A549 (cell line): ENCODE data around the gene SEMA5B. TPM values are rescaled to one million over a fixed set of nuclear protein-coding genes. Genes with fewer than 3 reads are reported as not detected.

Experiments used
- ATAC-seq, 2 experiments: fragments of 200-7000 bp in 1 of 2; fragments of >200 bp in 1 of 2; cut with Nextera tagmentation in 1 of 2; cut with Tn5 transposase in 1 of 2; 3 replicates each; pipeline versions ENCODE4 v1.8.0 to v1.9.1; 2018 to 2020; ENCODE audit warnings: mild to moderate bottlenecking in 1 of 2, moderate library complexity in 1 of 2
- CTCF ChIA-PET: fragments of 300-600 bp; sonication (Branson Sonifier 250); formaldehyde crosslinking; extraction: SDS; loops from one replicate; lab custom pipeline; 2021; ENCODE audit warnings: antibody characterized with exemption, inconsistent platforms; lab: Yijun Ruan, JAX
- POLR2A ChIA-PET: fragments of 350-600 bp; formaldehyde crosslinking; extraction: SDS; loops from one replicate; lab custom pipeline; 2021; ENCODE audit warnings: antibody characterized with exemption, inconsistent platforms; lab: Yijun Ruan, JAX
- DNase-seq, 2 experiments: peaks; one replicate each; pipeline versions ENCODE4 v3.0.0 to v3.0.0-alpha.2; 2011 to 2016; ENCODE audit warnings: low read depth in 1 of 2, low spot score in 1 of 2
- FAIRE-seq: peaks from 2 replicates; lab custom pipeline; 2011; peaks lifted over from hg19 to GRCh38; lab: Jason Lieb, UNC
- H3K27ac ChIP-seq, 2 experiments: fragments of >200 bp; sonication (Bioruptor Twin); formaldehyde crosslinking; 3 replicates each; pipeline ENCODE4 v1.5.1; 2016 to 2017
- H3K4me1 ChIP-seq: fragments of >200 bp; sonication (Bioruptor Twin); formaldehyde crosslinking; 3 replicates; pipeline ENCODE4 v1.6.1; 2016
- H3K4me2 ChIP-seq: fragments of >200 bp; sonication (Bioruptor Twin); formaldehyde crosslinking; 3 replicates; pipeline ENCODE4 v1.6.1; 2016
- H3K4me3 ChIP-seq: fragments of >200 bp; sonication (Bioruptor Twin); formaldehyde crosslinking; 3 replicates; pipeline ENCODE4 v1.5.1; 2016
- H3K9me3 ChIP-seq: fragments of >200 bp; sonication (Bioruptor Twin); formaldehyde crosslinking; 3 replicates; pipeline ENCODE4 v1.6.1; 2016
- EHMT2 ChIP-seq: fragments of 200-600 bp; sonication (generic); IDR thresholded peaks from 2 replicates; pipeline ENCODE4 v1.6.1; 2016; ENCODE audit warnings: antibody characterized with exemption, low read depth, mild to moderate bottlenecking, moderate library complexity
- ELK1 ChIP-seq: fragments of 150-350 bp; IDR thresholded peaks from 2 replicates; pipeline ENCODE4 v1.6.1; 2014; ENCODE audit warnings: low read depth, mild to moderate bottlenecking, low read length
- HDAC2 ChIP-seq: fragments of 200-600 bp; sonication (generic); IDR thresholded peaks from 2 replicates; pipeline ENCODE4 v1.6.1; 2016
- HOXB5 ChIP-seq: fragments of 250-450 bp; sonication (Bioruptor Pico); IDR thresholded peaks from 2 replicates; pipeline ENCODE4 v1.5.0; 2020; ENCODE audit warnings: mild to moderate bottlenecking, moderate library complexity
- JUN ChIP-seq, 2 experiments: fragments of >200 bp; sonication (Bioruptor Twin); formaldehyde crosslinking; IDR thresholded peaks; 2 replicates in 1 of 2; 3 replicates in 1 of 2; pipeline ENCODE4 v1.6.1; 2016 to 2017
- MAZ ChIP-seq: fragments of 150-350 bp; IDR thresholded peaks from 2 replicates; pipeline ENCODE4 v1.6.1; 2014; ENCODE audit warnings: antibody characterized with exemption, low read depth, low read length, borderline replicate concordance
- MYC ChIP-seq: IDR thresholded peaks from 2 replicates; pipeline ENCODE4 v1.6.1; 2012; ENCODE audit warnings: mild to moderate bottlenecking, inconsistent platforms, low read length, improper control_type of control experiment, borderline replicate concordance
- NFE2L2 ChIP-seq: fragments of 150-350 bp; conservative IDR thresholded peaks from 2 replicates; pipeline ENCODE4 v1.6.1; 2014; ENCODE audit warnings: low read length
- NPAS2 ChIP-seq: fragments of 250-450 bp; sonication (Bioruptor Pico); IDR thresholded peaks from 2 replicates; pipeline ENCODE4 v1.8.0; 2022; ENCODE audit warnings: mild to moderate bottlenecking, moderate library complexity, borderline replicate concordance
- PHF8 ChIP-seq: fragments of 200-600 bp; sonication (generic); IDR thresholded peaks from 2 replicates; pipeline ENCODE4 v1.6.1; 2016; ENCODE audit warnings: low read depth, mild to moderate bottlenecking, antibody characterized with exemption, moderate library complexity, borderline replicate concordance
- POLR2A ChIP-seq: IDR thresholded peaks from 2 replicates; pipeline ENCODE4 v1.6.1; 2012; ENCODE audit warnings: mild to moderate bottlenecking, low read length
- RCOR1 ChIP-seq: fragments of 150-350 bp; IDR thresholded peaks from 2 replicates; pipeline ENCODE4 v1.6.1; 2014; ENCODE audit warnings: antibody characterized with exemption, low read length, low read depth
- SMC3 ChIP-seq: fragments of >200 bp; sonication (Bioruptor Twin); formaldehyde crosslinking; IDR thresholded peaks from 3 replicates; pipeline ENCODE4 v1.6.1; 2018; ENCODE audit warnings: inconsistent platforms
- SREBF2 ChIP-seq: fragments of 450-650 bp; IDR thresholded peaks from 2 replicates; pipeline ENCODE4 v1.6.1; 2014; ENCODE audit warnings: mild to moderate bottlenecking, moderate library complexity
- ZNF302 ChIP-seq: fragments of 250-450 bp; sonication (Bioruptor Pico); IDR thresholded peaks from 2 replicates; pipeline ENCODE4 v1.9.0; 2021; ENCODE audit warnings: inconsistent platforms, mild to moderate bottlenecking, moderate library complexity
- WGBS: methylation state at CpG from one replicate; pipeline ENCODE4 v1.1.6; 2017; ENCODE audit errors: missing lambda C conversion rate; 5-methylcytosine and 5-hydroxymethylcytosine counted together
- polyA plus RNA-seq, 4 experiments: library from polyadenylated mRNA; depleted of rRNA in 3 of 4; stranded (reverse); fragments of >200 nt; fragmentation: RNase III in 1 of 4; extraction: RNeasy Plus Mini Kit Qiagen cat#74134 plus additional on column Dnase treatment in 1 of 4; gene quantifications; 2 replicates in 3 of 4; 3 replicates in 1 of 4; pipeline ENCODE4 v1.2.3, GENCODE V29; 2011 to 2017
- TF ChIP-seq, protein P1 (sequence below): fragments of >200 bp; sonication (Bioruptor Twin); formaldehyde crosslinking; IDR thresholded peaks from 2 replicates; pipeline ENCODE4 v1.6.1; 2016

The SEMA5B gene
- polyA plus RNA-seq, 2 of the 4 experiments (the other 2 are of a cell fraction) = 0.03 TPM; not detected in 1

DNA sequence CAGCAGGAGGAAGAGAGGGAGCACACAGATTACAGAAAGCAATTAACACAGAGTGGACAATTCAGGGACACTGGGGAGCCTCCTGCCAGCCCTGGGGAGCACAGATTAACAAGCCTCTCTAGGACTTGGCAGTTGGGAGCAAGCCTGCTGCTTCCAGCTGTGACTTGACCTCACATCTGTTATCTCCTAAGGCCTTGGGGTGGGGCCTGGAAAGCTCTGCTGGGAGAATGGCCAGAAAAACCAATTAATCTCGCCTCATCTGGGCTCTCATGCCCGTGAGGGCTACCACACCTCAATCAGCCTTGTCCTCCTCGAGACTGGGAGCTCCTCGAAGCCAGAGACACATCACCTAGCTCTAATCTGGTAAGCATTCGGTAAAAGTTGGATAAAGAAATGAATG is 39.1 kb downstream of the SEMA5B start:
- H3K4me3 ChIP-seq = no peak overlapping the region
- TF ChIP-seq HOXB5 (CRISPR knock-in tag) (no peak), NPAS2 (no peak)
- TF ChIP-seq, all 56 proteins: peak for 0
- FAIRE-seq = no peak
- Histone ChIP-seq H3K27ac (no peak overlapping the region), H3K4me2 (no peak overlapping the region), H3K4me1 (no peaks in the 10 kb centered on the region), H3K9me3 (no peaks in the 10 kb centered on the region)
- WGBS = 9% methylated on average over 5 of the region's 5 CpGs
- ATAC-seq = no peak
- POLR2A ChIA-PET = no interaction called here
- no peak for DNase-seq
- CTCF ChIA-PET = interaction anchor here (2.1 kb wide), 1 partner anchor 10 kb away, joined by 5 read pairs; no protein-coding TSS in a partner anchor

DNA sequence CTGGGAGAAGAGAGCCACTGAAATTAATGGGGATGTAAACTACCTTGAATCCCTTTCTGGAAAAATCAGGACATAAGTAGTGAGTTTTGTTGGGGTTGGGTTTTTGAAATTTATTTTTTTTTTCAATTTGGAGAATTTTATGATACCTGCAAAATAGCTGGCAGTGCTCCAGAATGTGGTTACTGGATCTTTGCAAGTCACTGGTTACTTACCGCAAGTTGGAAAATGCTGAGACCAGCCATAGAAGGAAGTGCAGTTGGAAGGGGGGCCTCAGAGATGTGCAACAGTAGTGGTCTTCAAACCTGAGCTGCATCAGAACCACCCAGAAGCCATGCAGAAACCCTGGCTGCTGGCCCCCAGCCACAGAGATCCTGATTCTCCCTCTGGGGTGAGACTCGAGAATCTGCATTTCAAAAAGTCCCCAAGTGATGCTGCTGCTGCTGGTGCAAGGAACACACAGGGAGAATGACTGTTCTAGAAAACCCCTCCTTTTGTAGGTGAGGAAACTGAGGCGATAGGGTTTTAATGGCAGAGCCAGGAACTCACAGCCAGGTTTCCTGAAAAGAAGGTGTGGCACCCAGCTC is 39.7 kb downstream of the SEMA5B start:
- CTCF ChIA-PET = interaction anchor here (2.1 kb wide), 1 partner anchor 9 kb away, joined by 5 read pairs; no protein-coding TSS in a partner anchor

DNA sequence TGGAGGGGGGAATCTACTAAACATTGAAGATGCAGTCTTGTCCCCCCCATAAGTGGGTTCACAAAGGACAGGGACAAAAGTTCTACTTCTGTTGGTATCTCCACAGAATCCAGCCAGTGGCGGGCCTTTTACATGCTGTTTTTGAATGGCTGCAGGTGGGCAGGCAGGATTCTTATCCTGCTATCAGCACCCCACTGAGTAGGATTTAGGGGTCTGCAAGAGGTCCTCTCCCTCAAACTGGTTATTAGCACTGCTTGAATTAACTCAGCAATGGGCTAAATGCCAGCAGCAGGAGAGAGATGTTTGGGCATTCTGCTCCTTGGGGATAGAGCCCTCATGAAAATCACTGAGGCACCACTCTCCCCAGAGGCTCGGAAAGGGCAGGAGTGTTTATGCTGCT is 40.3 kb downstream of the SEMA5B start:
- WGBS = 52% methylated on average over 2 of the region's 2 CpGs
- no peaks in the 10 kb centered on the region for H3K4me1 ChIP-seq
- no peak overlapping the region for H3K4me3 ChIP-seq
- POLR2A ChIA-PET = no interaction called here
- no peak overlapping the region for H3K27ac ChIP-seq
- no peak for DNase-seq
- H3K4me2 ChIP-seq = no peak overlapping the region
- no peak for ATAC-seq
- CTCF ChIA-PET = no interaction called here
- no peak for FAIRE-seq
- H3K9me3 ChIP-seq = no peaks in the 10 kb centered on the region
- TF ChIP-seq SREBF2 (no peak), NFE2L2 (no peak), ELK1 (no peak), HDAC2 (no peak)

More for the DNA sequence above, 39.7 kb downstream of the SEMA5B start:
- H3K4me2 ChIP-seq = no peak overlapping the region
- H3K27ac ChIP-seq = no peak overlapping the region
- DNase-seq (no peak), ATAC-seq (no peak), FAIRE-seq (no peak)
- no peaks in the 10 kb centered on the region for H3K9me3 ChIP-seq
- 54% methylated on average over 2 of the region's 3 CpGs for WGBS
- TF ChIP-seq POLR2A (no peak), NFE2L2 (no peak), ZNF302 (CRISPR knock-in tag) (no peak), SREBF2 (no peak), JUN (IDR thresholded peaks at IDR 0.05) (no peak), MYC (no peak), EHMT2 (no peak), HDAC2 (no peak), MAZ (no peak), RCOR1 (no peak), NPAS2 (no peak)
- H3K4me3 ChIP-seq = no peak overlapping the region
- POLR2A ChIA-PET = no interaction called here
- no peaks in the 10 kb centered on the region for H3K4me1 ChIP-seq

GRCh38 chr3:122986693-122987179 is 40.8 kb downstream of the SEMA5B start:
- ATAC-seq (no peak), DNase-seq (no peak), FAIRE-seq (no peak)
- no peak overlapping the region for H3K4me3 ChIP-seq
- ChIA-PET CTCF (interaction anchor here (1.1 kb wide), 1 partner anchor 11 kb away, joined by 4 read pairs; no protein-coding TSS in a partner anchor), POLR2A (no interaction called here)
- no peak overlapping the region for H3K4me2 ChIP-seq
- 38% methylated on average over 6 of the region's 6 CpGs for WGBS
- no peak overlapping the region for H3K27ac ChIP-seq
- no peaks in the 10 kb centered on the region for H3K9me3 ChIP-seq
- no peaks in the 10 kb centered on the region for H3K4me1 ChIP-seq
- TF ChIP-seq SMC3 (no peak), PHF8 (no peak)
- TF ChIP-seq, protein P1, sequence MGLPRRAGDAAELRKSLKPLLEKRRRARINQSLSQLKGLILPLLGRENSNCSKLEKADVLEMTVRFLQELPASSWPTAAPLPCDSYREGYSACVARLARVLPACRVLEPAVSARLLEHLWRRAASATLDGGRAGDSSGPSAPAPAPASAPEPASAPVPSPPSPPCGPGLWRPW = no peak
